T-helper 2 cell (primary cell): ENCODE data around the gene TXNRD1.
A peak's percentile ranks its signal among the peaks of the same experiment; 100 is the strongest.
"Not testable (repeated sequence)": the region's sequence is repeated elsewhere in the genome, so short reads cannot be mapped to it uniquely, and the experiment has no call there.

Experiments used
- DNase-seq, 5 experiments: peaks; one replicate each; pipeline versions ENCODE4 v3.0.0 to v3.0.0-alpha.2; 2012 to 2022

The TXNRD1 gene

DNA sequence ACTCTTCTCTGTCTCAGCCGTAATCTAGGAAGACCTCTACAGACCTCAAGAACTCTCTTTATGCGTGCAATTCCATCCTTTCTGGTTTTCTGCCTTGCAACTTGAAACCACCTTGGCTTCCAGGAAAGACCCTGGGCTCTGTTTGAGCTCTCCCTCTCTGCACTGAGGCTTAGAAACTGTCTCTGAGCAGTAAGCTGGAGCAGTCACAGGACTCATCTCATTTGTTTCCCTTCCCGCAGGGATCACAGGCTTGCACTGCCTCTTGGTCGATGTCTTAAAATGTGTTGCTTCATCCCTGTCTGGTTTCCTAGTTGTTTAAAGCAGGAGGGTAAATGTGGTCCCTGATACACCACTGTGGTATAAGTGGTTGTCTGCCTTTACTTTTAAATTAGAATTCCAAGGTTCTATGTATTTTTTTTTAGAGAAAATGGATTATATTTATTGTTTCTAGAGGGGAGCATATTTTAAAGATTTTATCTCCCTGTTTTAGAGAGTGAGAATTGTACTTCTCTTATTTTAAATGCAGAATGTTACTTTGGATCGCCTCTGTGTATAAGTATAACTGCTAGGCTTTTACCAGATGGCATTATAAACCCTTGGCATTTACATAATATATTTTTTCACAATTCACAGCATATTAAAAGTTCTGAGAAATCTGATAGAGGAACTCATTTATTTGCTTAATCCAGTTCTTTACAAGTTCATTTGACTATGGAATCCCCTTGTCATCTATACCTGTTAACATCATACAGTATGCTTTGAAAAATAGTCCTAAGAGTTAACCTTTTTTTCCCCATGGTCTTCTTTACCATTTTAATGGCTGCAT lies 114.3 kb downstream of the TXNRD1 start:
- DNase-seq: no peak

DNA sequence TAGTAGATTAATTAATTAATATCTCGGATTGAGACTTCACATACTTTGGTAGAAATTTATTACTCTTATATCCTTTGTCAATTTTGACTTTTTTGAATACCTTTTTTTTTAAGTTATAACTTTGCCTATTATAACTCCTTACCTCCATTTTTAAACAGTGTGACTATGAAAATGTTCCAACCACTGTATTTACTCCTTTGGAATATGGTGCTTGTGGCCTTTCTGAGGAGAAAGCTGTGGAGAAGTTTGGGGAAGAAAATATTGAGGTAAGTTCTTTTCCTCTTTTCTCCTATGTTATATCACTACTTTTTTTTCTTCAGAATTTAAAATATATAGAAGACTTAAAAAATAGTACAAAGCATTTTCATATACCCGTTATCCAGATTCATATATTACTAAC lies 115.8 kb downstream of the TXNRD1 start:
- no peak for DNase-seq

DNA sequence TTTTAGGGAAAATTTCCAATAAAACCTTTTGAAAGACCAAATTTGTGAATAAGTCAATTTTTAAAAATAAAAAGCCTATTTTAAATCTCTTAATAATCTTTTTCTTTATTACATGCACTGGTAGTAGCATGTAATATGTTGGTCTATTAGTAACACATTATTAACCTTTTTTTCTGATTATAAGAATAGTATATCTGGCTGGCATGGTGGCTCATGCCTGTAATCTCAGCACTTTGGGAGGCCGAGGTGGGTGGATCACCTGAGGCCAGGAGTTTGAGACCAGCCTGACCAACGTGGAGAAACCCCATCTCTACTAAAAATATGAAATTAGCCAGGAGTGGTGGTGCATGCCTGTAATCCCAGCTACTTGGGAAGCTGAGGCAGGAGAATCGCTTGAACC lies 116.7 kb downstream of the TXNRD1 start:
- DNase-seq: not testable (repeated sequence)

DNA sequence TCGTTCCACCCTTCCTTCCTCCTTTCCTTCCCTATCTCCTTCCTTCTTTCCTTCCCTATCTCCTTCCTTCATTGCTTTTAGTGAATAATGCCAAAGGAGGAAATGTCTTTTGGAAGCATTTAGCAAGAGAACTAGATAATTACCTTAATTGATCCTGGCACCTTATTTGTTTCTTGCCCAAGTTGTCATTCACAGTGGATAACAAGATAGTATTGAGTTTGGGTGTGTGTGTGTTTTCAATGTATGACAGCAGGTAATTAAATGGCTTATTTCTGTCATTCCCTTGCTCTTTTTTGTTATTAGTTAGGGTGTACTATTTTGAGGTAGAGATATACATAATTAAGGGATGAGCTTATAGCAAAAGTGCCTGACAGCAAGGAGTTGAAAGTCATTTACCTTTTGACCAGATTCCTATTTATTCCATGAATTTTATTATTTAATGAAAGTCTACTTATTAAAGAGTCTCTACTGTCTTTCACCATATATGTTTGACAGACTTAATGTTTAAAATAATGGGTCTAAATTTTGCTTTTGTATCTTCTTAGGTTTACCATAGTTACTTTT lies 118.2 kb downstream of the TXNRD1 start:
- no peak for DNase-seq

DNA sequence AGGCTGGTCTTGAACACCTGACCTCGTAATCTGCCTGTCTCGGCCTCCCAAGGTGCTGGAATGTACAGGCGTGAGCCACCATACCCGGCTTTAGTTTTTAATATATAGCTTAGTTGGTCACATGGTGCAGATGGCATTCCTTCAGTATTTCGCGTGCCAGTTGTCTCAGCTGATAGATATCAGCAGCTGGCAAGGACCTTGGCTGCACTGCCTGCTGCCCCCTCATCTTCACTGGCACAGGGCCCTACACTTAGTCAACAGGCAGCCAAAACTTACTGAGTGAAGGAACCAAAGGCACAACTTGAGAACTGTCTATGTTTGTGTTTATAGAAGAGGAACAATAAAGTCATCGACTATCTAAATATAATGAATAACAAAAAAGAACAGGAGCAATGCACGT lies 119.0 kb downstream of the TXNRD1 start:
- DNase-seq: no peak

DNA sequence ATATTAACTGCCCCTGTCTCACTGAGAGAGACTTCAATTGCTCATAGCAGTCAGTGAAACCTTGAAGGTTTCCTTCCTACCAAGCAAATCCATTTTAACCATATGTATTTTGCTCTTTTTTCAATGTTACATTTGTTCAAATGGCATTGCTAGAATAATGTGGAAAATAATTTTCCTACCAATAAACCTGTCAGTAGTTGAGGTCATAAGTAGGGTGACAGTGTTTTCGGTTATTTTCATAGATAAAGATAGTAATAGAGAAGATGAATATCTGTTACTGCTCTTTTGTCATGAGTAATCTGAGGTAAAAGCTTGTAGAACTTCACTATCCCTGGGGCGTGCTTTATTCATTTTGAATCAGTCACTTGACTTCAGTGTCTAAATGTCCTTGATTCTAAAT lies 120.5 kb downstream of the TXNRD1 start:
- DNase-seq: peak in 1 of 5 experiments; percentile 60

DNA sequence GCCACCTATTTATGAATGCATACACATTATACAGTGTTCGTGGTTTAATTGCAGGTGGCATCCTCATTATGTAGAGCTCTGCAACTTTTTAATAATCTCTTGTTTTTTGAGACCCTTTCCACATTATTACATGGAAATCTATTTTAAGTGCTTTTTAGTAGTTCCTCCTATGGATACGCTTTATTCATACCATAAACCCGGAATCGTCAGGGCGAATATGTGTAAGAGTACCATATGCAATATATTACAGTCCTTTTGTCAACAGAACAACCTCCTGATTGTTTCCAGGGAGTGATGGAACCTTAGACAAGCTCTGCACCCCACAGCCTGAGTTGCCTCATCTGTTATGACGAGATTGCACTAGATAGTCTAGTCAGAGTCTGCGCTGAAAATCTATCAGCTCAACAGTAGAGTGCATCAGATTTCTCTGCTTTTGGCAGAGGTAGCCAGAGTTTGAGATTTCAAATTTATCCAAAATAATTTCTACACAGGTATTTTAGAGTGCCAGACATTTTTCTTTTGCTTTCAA lies 121.5 kb downstream of the TXNRD1 start:
- DNase-seq: no peak

DNA sequence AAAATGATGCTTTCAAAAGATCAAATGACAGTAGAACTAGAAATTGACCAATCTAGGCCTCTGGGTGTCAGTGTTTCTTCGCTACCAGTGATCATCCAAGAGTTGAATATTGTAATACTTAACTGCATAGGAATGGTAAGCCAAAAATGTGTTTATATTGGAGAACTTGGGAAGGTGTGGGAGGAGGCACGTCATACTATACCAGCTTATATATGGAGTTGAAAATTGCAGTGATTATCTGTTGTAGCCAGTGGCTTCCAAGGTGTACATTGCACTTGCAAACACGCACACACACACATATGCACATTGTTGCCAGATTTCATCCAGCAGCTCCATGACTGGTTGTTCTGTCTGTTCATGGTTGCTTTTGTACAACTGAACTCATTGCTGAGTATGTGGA lies 124.1 kb downstream of the TXNRD1 start:
- DNase-seq: no peak

DNA sequence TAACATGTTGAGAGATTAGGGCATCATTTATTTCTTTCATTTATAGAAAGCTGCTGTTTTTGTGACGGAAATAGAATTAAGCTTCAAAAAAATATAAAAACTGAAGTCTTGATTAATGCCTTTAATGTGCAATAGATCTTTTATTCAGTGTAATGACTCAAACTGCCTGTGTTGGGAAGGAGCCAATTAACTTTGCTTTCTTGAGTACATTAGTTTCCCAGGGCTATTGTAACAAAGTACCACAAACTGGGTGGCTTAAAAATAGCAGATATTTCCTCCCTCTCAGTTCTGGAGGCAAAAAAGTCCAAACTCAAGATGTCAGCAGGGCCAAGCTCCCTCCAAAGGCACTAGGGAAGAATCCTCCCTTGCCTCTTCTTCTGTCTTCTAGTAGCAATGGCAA lies 124.6 kb downstream of the TXNRD1 start:
- DNase-seq: no peak

DNA sequence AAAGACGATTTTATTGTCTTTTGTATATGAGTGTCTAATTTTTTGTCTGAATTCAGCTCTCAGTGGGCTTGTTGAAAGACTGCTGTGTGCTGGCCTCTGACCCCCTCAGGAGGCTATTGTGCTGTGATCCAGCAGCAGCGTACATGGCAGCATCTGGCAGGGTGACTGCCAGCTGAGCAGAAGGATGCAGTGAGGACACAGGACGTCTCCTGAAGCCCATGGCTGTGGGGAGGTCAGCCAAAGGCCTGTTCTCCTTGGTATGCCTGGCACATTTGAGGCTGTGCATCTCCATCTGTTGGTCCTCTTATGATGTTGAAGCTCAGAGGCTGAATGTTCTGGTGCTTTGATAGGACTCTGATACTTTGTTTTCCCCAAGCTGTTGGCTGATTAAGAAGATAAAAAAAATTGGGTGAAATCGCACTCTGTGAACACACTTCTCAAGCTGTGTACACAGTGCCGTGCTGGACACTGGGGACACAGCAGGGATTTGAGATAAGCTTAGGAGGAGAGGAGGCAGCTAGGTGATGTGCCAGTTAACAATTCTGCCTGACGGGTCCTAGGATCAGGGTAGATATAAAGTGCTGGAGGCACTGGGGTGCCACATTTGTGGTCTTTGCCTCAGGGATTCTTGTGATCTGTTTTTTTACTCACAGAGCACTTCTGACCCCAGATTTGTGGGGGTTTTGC lies 125.5 kb downstream of the TXNRD1 start:
- no peak for DNase-seq

DNA sequence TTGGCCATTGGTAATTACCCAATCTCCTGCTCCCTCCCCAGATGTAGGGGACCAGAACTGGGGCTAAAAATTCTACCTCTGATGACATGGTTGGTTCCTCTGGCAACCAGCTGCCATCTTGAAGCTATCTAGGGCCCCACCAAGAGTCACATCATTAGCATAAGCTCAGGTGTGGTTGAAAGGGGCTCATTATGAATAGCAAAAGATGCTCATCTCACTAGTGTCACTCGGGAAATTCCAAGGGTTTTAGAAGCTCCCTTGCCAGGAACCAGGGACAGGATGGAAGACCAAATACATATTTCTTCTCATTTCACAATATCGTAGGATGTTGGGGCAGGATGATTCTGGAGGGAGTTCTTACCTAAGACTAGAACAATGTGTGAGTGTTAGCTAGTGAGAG lies 126.6 kb downstream of the TXNRD1 start:
- no peak for DNase-seq

DNA sequence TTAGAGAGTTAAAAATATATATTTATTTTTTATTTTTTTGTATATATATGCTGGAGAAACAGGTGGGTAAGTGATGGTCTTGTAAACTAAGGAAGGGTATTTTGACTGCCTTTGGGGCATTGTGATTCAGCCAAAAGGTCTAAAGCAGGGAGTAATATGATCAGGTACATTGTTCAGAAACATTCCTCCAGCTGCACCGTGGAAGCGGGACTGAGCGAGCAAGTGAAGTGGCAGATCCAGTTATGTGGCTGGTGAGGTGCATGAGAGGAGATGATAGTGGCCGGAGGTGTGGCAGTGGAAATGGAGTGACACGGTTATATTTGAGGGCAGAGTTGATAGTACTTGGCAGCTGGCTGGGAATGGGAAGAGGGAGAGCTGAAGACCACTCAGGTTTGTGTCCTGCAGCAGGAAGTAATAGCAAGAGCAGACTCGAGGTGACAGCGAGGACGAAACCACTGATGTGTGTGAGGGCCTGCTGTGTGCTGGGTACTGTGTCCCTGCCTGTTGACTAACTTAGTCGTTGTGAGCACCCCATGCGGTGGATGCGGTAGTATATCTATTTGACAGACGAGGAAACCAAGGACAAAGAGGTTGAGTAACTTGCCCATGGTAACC lies 127.2 kb downstream of the TXNRD1 start:
- DNase-seq: no peak

DNA sequence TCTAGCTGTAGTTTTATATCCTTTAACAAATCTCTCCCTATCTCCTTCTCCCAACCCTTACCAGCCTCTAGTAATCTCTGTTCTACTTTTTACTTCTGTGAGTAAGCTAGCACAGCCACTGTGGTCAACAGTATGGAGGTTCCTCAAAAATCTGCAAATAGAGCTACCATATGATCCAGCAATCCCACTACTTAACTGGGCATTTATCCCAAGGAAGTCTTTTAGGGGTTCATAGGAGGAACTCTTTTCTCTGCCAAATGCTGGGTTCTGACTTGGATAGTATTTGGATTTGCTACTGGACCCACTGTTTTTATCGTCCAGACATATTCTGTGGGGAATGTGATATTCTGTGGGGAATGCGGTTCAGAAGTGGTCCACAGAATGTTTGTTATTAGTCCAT lies 129.1 kb downstream of the TXNRD1 start:
- no peak for DNase-seq

DNA sequence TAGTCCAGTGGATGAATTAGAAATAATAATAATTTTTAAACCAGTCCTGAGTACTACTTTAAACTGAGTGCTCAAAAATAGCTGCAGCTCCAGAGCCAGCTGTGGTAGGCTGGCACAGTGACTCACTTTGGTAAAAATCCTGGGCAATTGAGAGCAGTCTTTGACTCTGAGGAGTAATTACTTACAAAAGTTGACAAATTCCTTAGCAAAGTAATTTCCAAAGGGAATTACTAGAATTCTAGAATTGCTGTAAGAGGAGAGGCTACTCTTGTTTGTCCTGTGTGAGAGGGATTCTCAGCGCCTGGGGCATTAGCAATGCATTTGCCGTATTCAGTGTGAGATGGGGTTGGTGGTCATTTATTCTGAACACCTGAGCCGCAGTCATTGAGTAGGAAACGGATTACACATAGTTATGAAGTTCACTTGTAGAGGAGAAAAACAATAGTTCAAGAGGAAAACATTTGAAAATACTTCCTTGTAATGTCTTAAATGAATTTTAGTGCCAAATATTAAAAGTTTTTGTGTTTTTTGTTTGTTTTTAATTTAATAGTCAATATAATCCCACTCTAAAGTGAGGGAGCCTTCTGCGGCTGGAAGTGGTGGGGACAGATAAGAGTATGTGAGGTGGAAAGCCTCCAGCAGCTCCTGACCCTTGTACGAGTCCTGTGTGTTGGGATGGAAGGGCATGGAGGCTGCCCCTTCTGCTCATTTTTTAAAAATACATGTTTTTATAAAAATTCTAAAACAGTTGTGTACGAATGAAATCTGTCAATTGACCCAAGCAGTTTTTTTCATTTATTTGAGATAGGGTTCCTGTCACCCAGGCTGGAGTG lies 129.9 kb downstream of the TXNRD1 start:
- DNase-seq: no peak

DNA sequence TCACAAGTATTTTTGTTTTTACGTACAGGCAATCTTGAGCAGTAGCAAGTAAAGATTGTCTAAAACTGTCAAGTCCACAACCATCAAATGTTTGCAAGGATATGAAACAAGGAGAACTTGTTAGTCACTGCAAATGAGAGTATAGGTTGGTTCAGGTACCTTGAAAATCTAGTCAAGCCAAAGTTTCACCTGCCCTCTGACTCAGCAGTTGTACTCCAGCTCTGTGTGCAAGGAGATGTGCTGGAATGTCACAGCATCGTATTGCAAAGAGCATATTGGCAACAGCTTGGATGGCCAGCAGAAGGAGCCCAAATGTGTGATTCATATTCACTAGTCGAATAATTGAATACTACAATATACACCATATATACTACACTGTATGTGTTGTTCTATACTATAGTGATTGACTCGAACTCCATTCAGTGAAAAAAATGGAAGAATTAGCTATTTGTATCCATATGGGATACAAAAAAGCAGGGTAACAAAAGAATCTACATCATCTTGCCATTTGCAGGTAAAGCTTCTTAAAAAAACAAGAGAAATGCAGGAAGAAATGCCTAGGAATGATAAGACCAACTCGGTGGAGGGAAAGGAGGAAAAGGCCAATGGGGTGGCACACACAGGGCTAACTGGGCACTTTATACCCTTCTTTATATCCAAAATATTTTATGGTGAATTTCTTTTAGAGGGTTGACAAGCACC lies 131.9 kb downstream of the TXNRD1 start:
- DNase-seq: no peak

DNA sequence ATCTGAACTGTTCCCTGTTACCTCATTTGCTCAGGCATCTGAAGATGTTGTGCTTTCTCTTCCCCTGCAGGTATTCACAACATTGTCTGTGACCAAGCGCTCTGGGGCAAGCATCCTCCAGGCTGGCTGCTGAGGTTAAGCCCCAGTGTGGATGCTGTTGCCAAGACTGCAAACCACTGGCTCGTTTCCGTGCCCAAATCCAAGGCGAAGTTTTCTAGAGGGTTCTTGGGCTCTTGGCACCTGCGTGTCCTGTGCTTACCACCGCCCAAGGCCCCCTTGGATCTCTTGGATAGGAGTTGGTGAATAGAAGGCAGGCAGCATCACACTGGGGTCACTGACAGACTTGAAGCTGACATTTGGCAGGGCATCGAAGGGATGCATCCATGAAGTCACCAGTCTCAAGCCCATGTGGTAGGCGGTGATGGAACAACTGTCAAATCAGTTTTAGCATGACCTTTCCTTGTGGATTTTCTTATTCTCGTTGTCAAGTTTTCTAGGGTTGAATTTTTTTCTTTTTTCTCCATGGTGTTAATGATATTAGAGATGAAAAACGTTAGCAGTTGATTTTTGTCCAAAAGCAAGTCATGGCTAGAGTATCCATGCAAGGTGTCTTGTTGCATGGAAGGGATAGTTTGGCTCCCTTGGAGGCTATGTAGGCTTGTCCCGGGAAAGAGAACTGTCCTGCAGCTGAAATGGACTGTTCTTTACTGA lies 132.9 kb downstream of the TXNRD1 start:
- no peak for DNase-seq

DNA sequence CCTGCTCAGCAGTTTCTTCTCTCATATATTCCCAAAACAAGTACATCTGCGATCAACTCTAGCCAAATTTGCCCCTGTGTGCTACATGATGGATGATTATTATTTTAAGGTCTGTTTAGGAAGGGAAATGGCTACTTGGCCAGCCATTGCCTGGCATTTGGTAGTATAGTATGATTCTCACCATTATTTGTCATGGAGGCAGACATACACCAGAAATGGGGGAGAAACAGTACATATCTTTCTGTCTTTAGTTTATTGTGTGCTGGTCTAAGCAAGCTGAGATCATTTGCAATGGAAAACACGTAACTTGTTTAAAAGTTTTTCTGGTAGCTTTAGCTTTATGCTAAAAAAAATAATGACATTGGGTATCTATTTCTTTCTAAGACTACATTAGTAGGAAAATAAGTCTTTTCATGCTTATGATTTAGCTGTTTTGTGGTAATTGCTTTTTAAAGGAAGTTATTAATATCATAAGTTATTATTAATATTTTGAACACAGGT lies 133.5 kb downstream of the TXNRD1 start:
- no peak for DNase-seq

DNA sequence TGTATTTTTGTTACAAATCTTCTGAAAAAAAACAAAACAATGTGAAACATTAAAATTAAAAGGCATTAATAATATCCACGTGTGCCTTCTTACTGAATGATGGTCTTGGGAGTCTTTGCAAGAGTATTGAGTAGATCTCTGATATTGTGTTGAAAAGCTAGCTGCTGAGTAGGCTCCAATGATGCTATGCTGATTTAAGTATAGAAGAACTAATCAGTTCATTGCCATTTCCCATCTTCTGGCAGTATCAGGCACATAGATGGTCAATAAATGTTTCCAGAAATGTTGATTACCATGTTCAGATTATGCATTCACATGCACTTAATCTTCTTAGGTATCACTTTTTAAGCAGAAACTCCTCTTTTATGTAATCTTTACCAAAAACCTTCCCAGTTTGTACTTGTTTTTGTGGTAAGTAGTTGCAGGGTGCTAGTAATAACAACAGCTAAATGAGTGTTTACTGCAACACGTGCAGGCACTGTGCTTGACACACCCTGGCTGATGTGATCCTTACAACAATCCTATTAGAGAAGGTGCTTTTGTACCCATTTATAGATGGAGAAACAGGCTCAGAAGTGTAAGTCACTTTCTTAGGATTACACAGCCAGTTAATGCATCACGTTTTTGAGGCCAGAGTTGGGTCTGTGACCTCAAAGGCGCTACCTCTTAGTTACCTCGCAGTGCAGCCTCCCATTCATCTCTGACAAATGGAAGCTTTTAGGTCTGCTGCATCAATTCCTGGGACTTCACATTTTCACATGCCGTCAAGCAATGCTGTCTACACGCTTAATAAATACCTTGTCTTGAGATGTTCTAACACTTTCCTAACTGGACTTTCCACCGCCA lies 134.9 kb downstream of the TXNRD1 start:
- DNase-seq: no peak

DNA sequence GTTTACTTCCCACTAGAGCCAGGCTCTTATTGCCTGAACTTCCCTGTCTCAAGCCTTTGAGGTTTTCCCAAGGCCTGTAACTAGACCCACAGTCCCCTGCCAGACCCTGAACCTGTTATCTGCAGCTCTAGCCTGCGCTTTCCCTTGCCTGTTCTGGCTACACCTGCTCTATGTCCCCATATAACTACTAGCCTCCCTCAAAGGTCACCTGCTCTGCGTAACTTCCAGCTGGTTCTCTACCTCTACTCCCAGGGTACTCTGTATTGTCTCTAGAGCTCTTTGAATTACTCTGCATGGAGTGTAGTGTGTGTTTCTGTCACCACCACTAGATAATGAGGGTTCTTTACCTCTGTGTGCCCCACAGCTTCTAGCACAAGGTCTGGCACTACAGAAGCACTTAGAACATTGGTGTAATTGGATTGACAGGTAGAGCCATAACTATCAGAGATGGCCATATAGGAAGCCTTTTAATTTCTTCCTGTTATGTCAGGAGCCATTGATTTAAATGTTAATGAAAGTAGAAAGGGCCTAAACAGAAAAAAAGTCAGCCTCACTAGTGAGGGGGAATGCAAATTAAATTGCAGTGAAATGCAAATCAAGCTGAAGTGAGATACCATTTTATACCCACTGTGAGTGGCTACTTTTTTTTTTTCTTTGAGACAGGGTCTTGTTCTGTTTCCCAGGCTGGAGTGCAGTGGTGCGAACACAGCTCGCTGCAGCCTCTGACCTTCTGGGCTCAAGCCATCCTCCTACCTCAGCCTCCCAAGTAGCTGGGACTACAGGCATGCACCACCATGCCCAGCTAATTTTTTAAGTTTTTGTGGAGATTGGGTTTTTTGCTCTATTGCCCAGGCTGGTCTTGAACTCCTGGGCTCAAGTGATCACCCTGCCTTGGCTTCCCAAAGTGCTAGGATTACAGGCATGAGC lies 135.7 kb downstream of the TXNRD1 start:
- no peak for DNase-seq
